Skin epidermis (tissue), 12 donors: ENCODE results near the gene ZNF765.
"Not testable (repeated sequence)": the region's sequence is repeated elsewhere in the genome, so short reads cannot be mapped to it uniquely, and the experiment has no call there.

Experiments used
- H3K27ac ChIP-seq, 21 experiments: fragments of 200-600 bp; sonication (generic) in 11 of 21; one replicate each; pipeline ENCODE4 v1.5.0; 2020; ENCODE audit warnings: mild to moderate bottlenecking in 3 of 21, inconsistent platforms in 2 of 21, moderate library complexity in 2 of 21
- H3K4me3 ChIP-seq, 7 experiments: fragments of 200-600 bp; sonication (generic) in 2 of 7; one replicate each; pipeline ENCODE4 v1.5.0; 2020; ENCODE audit warnings: inconsistent platforms in 2 of 7, mild to moderate bottlenecking in 2 of 7, moderate library complexity in 1 of 7

ZNF765 gene

DNA sequence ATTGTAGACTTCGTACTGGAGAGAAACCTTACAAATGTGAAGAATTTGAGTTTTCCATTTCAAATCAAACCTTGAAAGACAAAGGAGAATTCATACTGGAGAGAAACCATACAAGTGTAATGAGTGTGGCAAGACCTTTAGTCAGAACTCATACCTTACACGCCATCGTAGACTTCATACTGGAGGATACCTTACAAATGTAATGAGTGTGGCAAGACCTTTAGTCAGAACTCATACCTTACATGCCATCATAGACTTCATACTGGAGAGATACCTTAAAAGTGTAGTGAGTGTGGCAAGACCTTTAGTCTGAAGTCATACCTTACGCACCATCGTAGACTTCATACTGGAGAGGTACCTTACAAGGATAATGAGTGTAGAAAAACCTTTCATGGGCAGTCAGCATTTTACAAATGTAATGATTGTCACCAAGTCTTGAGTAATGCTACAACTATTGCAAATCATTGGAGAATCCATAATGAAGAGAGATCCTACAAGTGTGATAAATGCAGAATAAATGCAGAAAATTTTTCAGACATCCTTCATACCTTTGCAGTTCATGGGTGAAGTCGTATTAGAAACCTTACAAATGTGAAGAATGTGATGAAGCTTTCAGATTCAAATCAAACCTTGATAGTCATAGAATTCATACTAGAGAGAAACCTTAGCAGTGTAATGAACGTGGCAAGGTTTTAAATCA is 14.7 kb downstream of the ZNF765 start:
- H3K4me3 ChIP-seq, result no peak overlapping the region
- no peak overlapping the region for H3K27ac ChIP-seq

DNA sequence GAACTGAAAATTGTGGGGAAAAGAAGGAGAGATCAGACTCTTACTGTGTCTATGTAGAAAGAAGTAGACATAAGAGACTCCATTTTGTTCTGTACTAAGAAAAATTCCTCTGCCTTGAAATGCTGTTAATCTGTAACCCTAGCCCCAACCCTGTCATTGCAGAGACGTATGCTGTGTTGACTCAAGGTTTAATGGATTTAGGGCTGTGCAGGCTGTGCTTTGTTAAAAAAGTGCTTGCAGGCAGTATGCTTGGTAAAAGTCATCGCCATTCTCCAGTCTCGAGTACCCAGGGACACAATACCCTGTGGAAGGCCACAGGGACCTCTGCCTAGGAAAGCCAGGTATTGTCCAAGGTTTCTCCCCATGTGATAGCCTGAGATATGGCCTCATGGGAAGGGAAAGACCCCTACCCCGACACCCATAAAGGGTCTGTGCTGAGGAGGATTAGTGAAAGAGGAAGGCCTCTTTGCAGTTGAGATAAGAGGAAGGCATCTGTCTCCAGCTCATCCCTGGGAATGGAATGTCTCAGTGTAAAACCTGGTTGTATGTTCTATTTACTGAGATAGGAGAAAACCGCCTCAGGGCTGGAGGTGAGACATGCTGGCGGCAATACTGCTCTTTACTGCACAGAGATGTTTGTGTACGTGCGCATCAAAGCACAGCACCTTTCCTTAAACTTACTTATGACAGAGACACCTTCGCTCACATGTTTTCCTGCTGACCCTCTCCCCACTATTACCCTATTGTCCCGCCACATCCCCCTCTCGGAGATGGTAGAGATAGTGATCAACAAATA is 25.8 kb downstream of the ZNF765 start:
- not testable (repeated sequence) for H3K27ac ChIP-seq, H3K4me3 ChIP-seq

DNA sequence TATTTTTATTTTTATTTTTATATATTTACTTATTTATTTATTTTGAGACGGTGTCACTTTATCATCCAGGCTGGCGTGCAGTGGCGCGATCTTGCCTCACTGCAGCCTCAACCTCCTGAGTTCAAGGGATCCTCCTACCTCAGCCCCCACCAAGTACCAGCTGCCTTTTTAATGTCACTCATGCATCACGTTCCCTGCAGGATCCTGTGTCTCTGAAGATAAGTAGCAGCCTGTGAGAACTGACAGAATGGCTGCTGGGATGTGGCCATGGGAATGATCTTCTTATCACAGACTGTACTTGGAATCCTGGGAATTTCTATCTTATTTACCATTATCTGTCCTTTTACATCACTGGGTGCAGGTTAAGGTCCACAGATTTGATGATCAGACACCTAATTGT is 27.6 kb downstream of the ZNF765 start:
- Histone ChIP-seq H3K4me3 (no peak overlapping the region), H3K27ac (no peak overlapping the region)

DNA sequence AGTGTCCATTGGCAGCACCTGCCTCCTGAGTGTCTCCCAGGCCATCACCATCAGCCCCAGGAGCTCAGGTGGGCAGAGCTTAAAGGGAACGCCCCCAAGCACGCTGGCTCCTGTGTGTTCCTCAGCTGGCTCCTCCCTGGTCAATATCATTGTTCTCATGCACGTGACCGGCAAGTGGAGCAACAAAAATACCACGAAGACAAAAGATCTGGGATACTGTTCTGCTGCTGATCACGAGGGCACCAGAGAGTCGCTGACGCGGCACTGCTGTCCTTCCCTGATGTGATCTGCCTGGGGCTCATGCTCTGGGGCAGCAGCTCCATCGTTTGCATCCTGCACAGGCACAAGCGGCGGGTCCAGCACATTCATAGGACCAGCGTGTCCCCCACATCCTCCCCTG is 28.1 kb downstream of the ZNF765 start:
- not testable (repeated sequence) for H3K27ac ChIP-seq, H3K4me3 ChIP-seq

DNA sequence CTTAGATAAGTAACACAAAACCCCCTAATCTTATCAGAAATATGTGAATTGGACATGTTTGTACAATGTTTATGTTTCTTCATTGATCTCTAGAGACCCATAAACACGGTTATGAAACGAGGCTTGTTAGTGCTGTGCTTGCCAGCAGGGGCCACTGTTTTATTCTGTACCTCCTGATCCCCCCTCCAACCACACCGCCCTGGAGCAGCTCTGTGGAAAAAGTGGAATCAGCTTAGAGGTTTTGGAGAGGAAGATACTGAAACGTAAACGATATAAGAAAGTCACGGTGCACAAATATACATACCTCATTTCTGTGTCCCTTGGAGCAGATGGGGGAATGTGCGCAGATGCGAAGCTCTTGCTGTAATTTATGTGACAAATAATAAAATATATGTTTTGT is 28.7 kb downstream of the ZNF765 start:
- H3K27ac ChIP-seq, H3K4me3 ChIP-seq: not testable (repeated sequence)

DNA sequence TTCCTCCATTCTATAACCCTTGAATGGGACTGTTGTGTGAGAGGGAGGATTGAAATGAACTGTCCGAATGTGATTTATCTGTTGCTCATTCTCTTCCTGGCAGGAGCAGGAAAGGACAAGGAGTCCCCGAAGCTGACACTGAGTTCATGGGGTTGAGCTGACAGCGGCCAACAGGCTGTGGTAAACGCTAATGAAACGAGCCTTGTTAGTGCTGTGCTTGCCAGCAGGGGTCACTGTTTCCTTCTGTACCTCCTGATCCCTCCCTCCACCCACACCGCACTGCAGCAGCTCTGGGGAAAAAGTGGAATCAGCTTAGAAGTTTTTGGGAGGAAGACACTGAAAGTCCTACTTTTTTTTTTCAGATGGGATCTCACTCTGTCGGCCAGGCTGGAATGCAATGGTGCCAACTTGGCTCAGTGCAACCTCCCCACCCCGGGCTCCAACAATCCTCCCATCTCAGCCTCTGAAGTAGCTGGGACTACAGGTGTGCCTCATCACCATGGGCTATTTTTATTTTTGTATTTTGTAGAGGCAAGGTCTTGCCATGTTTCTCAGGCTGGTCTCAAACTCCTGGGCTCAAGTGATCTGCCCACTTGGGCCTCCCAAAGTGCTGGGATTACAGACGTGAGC is 30.1 kb downstream of the ZNF765 start:
- H3K27ac ChIP-seq, result no peak overlapping the region
- no peak overlapping the region for H3K4me3 ChIP-seq

DNA sequence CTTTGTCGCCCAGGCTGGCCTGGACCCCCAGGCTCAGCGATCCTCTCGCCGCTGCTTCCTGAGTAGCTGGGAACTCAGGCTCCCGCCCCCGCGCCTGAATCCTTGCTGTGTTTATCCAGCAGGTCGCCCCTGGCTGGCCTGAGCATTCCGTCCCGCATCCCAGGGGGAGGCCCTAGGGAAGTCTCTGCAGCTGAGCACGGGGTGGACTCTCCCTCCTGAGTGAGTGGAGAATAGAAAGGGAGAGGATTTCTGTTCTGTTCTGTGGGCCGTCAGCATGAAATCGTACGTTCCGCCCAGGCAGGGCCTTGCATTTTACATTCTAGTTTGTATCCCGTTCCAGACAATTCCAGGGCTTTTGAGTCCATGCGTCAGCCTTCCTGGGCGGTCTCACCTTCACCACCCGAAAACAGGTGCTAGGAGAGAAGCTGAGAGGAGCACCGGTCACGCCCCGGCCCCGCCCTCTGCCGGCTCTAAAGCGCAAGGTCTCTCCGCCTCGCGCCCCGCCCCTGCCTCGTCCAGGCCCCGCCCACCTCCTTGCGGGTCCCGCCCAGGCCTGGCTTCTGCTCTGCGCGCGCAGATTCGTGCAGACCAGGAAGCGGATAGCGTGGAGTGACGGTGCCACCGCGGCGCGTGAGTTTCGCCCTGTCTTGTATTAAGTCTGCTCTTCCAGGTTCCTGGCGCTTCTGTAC is 36.6 kb downstream of the ZNF765 start, which contains the start of gene ZNF761:
ZNF761 (plus strand) TSS at position 586 of the 689 bp plus-strand sequence. CDS start 15,285 bp downstream, outside the sequence.
- Histone ChIP-seq H3K27ac (peak within 1 kb of the TSS; percentile 19 to 90 (median 82)), H3K4me3 (peak within 1 kb of the TSS; percentile 52 to 82 (median 69))

DNA sequence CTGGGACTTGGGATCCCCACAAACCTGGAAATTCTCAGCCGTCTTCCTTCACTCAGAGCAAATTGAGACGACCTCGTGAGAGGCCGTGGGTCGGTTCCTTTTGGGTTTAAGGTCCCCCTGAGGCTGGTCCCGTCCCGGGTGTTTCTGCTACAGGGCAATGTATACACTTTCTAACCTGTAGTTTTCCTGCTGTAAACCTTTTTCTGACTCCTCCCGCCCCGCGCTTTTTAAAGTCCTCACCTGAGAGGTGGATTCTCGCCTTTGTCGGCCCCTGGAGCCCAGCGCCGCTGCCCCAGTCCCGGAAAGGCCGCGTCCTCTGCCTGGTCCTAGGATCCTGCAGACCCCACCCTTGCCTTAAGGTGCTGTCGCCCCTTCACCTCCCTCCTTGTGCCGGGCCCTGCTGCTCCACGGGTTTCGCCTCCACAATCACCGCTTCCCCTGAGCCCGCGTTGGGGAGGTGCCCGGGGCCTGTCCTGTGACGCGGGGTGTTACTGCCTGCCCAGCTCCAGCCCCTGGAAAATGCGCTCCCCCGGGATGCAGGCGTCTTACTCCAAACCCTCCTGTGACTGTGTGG is 37.2 kb downstream of the ZNF765 start:
- Histone ChIP-seq H3K4me3 (peak overlapping the region; percentile 52 to 82 (median 69)), H3K27ac (peak overlapping the region; percentile 19 to 90 (median 82))

DNA sequence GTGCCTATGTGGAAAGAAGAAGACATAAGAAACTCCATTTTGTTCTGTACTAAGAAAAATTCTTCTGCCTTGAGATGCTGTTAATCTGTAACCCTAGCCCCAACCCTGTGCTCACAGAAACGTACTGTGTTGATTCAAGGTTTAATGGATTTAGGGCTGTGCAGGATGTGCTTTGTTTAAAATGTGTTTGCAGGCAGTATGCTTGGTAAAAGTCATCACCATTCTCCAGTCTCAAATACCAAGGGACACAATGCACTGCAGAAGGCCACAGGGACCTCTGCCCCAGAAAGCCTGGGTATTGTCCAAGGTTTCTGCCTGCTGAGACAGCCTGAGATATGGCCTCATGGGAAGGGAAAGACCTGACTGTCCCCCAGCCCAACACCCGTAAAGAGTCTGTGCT is 48.9 kb downstream of the ZNF765 start:
- not testable (repeated sequence) for H3K27ac ChIP-seq, H3K4me3 ChIP-seq

DNA sequence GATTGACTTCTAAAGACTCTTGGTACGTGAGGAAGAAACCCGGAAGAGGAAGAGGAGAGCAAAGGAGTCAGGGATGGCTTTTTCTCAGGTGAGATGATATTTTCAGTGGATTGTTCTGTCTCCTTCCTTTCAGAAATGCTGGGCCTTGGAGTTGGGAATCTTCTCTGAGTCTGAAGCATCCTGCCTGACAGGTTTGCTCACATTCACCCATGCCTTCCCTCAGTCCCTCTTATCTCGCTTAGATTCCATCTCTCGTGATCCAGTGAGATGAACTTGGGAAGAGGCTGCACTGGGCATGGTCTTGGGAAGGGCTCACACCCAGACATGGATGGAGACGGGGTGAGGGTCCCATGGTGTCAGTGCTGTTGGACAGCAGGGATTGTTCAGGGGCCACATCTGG is 52.2 kb downstream of the ZNF765 start:
- not testable (repeated sequence) for H3K4me3 ChIP-seq, H3K27ac ChIP-seq

DNA sequence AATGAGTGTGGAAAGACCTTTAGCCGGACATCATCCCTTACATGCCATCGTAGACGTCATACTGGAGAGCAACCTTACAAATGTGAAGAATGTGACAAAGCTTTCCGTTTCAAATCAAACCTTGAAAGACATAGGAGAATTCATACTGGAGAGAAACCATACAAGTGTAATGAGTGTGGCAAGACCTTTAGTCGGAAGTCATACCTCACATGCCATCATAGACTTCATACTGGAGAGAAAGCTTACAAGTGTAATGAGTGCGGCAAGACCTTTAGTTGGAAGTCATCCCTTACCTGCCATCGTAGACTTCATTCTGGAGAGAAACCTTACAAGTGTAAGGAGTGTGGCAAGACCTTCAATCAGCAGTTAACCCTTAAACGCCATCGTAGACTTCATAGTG is 60.9 kb downstream of the ZNF765 start:
- Histone ChIP-seq H3K4me3 (no peak overlapping the region), H3K27ac (no peak overlapping the region)

DNA sequence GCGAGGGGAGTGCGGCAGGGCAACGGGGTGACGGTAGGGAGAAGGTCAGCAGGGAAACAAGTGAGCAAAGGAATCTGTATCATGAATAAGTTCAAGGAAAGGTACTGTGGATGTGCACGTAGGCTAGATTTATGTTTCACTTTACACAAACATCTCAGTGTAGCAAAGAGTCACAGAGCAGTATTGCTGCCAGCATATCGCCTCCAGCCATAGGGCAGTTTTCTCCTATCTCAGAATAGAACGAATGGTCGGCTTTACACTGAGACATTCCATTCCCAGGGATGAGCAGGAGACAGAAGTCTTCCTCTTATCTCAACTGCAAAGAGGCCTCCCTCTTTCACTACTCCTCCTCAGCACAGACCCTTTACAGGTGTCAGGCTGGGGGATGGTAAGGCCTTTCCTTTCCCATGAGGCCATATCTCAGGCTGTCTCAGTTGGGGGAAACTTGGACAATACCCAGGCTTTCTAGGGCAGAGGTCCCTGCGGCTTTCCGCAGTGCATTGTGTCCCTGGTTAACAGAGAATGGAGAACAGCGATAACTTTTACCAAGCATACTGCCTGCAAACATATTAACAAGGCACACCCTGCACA is 65.3 kb downstream of the ZNF765 start:
- not testable (repeated sequence) for H3K4me3 ChIP-seq, H3K27ac ChIP-seq

DNA sequence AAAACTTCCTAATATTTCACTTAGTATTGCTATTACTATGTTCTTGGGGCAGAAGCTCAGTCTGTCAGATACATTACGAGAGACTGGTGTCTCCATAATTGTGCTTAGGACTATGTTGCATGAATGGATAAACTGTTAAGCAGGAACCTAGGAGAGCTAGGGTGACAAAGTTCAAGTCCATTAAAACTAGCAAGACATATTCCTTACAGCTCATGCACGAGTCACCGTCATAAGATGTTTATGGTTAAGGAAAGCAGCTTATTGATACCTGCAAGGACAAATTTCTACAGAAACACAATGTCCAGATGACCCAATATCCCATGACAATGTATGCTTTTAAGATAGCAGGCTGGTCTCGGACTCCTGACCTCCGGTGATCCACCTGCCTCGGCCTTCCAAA is 66.9 kb downstream of the ZNF765 start:
- Histone ChIP-seq H3K4me3 (no peak overlapping the region), H3K27ac (no peak overlapping the region)

DNA sequence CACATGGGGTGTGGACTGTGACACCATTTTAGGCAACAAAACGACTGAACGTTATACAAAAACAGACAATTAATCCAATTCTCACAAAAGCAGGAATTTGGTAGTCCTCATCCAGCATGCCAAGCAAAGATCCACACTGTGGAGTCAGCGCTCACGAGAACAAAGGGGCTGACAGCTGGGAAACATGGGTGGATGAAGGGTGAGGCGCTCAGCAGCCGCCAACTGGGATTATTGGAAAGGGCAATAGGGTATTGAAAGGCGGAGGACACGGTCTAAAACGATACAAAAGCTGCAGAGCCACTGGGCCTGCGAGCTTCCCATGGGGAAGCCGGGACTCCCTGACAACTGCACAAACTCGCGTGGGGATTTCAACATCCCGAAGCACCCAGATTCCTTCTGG is 67.9 kb downstream of the ZNF765 start:
- H3K4me3 ChIP-seq, result no peak overlapping the region

DNA sequence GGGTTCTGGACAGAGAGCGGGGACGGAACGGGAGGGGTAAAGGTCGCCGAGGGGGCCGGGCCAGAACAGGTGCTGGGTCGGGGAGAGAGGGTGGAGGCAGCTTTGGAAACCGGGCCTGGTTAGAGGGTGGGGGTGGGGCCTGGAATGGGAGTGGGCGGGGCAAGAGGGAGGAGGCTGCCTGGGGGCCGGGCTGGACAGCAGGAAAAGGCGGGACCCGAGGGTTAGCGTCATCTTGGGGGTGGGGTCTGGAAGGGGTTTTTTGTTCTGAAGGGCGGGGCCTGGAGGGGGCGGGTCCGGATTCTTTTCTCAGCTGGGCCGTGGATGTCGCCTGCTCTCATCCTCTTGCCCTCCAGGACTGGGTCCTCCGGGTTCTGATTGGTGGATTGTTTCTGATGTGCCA is 68.3 kb downstream of the ZNF765 start:
- no peak overlapping the region for H3K4me3 ChIP-seq
- H3K27ac ChIP-seq, result no peak overlapping the region

More for the DNA sequence above, 67.9 kb downstream of the ZNF765 start:
- H3K27ac ChIP-seq, result no peak overlapping the region

DNA sequence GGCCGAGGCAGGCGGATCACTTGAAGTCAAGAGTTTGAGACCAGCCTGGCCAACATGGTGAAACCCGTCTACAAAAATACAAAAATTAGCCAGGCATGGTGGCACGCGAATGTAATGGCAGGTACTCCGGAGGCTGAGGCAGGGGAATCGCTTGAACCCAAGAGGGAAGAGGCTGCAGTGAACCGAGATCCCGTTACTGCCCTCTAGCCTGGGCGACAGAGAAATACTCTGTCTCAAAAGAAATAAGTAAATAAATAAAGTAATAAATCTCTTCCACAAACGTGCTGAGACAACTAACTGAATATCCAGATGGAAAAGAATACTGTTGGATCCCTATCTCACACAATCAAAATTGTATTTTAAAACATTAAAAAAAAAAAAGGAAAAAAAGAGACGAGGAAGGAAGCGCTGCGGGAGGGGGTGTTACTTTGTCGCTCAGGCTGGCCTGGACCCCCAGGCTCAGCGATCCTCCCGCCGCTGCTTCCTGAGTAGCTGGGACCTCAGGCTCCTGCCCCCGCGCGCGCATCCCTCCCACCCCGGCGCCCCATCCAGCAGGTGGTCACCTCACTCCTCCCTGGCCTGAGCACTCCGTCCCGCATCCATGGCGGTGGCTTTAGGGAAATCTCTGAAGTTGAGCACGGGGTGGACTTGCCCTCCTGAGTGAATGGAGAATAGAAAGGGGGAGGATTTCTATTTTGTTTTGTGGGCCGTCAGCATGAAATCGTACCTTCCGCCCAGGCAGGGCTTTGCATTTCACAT is 72.0 kb downstream of the ZNF765 start:
- Histone ChIP-seq H3K27ac (peak overlapping the region in 5 of 21 experiments; percentile 20 to 88 (median 62)), H3K4me3 (peak overlapping the region; percentile 48 to 75 (median 65))

DNA sequence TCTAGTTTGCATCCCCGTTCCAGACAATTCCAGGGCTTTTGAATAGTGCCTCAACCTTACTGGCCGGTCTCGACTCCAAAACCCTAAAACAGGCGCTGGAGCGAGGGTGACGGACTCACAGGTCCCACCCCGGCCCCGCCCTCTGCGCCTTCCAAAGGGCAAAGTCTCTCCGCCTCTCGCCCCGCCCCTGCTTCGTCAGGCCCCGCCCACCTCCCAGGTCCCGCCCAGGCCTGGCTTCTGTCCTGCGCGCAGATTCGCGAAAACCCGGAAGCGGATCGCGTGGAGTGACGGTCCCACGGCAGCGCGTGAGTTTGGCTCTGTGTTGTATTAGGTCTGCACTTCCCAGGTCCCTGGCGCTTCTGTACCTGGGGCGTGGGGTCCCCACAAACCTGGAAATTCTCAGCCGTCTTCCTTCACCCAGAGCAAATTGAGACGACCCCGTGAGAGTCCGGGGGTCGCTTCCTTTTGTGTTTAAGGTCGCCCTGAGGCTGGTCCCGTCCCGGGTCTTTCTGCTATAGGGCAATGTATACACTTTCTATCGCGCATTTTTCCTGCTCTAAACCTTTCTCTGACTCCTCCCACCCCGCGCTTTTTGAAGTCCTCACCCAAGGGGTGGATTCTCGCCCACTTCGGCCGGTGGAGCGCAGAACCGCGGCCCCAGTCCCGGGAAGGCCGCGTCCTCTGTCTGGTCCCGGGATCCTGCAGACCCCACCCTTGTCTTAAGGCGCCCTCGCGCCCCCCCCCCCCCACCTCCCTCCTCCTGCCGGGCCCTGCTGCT is 72.7 kb downstream of the ZNF765 start, which contains the start of gene ZNF813:
ZNF813 (plus strand) TSS at position 249 of the 778 bp plus-strand sequence. CDS start 16,090 bp downstream, outside the sequence.
- H3K4me3 ChIP-seq, result peak within 1 kb of the TSS; percentile 48 to 75 (median 65)
- H3K27ac ChIP-seq, result peak within 1 kb of the TSS in 20 of 21 experiments; percentile 2 to 88 (median 74)

DNA sequence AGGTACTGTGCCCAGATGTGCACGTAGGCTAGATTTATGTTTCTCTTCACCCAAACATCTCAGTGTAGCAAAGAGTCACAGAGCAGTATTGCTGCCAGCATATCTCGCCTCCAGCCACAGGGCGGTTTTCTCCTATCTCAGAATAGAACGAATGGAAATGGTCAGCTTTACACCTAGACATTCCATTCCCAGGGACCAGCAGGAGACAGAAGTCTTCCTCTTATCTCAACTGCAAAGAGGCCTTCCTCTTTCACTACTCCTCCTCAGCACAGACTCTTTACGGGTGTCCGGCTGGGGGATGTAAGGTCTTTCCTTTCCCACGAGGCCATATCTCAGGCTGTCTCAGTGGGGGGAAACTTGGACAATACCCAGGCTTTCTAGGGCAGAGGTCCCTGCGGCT is 73.7 kb downstream of the ZNF765 start:
- H3K4me3 ChIP-seq, result peak overlapping the region in 4 of 7 experiments; percentile 48 to 72 (median 64)
- H3K27ac ChIP-seq, result not testable (repeated sequence)
